ENCODE data around the gene PRELP. TPM values are rescaled to one million over a fixed set of nuclear protein-coding genes. Genes with fewer than 3 reads are reported as not detected.

Gene PRELP
- total and polyA plus RNA-seq, 11 donors, result 3.6 to 61.9 (median 13.6) TPM

DNA sequence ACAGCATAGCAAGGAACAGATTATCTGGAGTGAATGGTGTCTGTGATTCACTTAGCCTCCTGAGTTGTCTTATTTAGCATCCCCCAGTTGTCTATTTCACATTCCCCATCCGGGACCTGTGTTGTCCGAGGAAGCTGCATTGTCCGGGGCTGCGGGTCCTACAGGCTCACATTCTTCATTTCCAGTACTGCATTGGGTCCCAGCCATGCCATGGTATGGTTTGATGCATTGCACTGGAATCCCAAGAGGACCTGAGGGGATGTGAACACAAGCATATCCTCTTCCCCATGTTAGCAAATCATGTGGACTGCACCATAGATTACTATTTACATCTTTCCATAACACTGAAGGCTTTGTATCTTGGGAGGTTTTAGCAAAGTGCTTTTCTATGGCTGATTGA, 48.2 kb upstream of the PRELP start:
- intact Hi-C loops (cut with DNase I), result no loop called here
- Histone ChIP-seq H3K9me3 (no peaks in the 10 kb centered on the region), H3K4me1 (peaks cover 0 to 22% (median 0%) of the 10 kb centered on the region in 12 donors), H3K27ac (no peak overlapping the region), H3K4me3 (no peak overlapping the region), H3K27me3 (peaks cover 0 to 5% (median 0%) of the 10 kb centered on the region in 9 donors), H3K36me3 (no peaks in the 10 kb centered on the region)
- no peak for DNase-seq
- no peak for ATAC-seq
- no peak for TF ChIP-seq POLR2A (IDR thresholded peaks at IDR 0.05)
- TF ChIP-seq, protein P1, sequence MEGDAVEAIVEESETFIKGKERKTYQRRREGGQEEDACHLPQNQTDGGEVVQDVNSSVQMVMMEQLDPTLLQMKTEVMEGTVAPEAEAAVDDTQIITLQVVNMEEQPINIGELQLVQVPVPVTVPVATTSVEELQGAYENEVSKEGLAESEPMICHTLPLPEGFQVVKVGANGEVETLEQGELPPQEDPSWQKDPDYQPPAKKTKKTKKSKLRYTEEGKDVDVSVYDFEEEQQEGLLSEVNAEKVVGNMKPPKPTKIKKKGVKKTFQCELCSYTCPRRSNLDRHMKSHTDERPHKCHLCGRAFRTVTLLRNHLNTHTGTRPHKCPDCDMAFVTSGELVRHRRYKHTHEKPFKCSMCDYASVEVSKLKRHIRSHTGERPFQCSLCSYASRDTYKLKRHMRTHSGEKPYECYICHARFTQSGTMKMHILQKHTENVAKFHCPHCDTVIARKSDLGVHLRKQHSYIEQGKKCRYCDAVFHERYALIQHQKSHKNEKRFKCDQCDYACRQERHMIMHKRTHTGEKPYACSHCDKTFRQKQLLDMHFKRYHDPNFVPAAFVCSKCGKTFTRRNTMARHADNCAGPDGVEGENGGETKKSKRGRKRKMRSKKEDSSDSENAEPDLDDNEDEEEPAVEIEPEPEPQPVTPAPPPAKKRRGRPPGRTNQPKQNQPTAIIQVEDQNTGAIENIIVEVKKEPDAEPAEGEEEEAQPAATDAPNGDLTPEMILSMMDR (IDR thresholded peaks at IDR 0.05), result no peak
- WGBS, 4 donors, result 89 to 94% (median 91%) methylated on average over 4 of the region's 4 CpGs

DNA sequence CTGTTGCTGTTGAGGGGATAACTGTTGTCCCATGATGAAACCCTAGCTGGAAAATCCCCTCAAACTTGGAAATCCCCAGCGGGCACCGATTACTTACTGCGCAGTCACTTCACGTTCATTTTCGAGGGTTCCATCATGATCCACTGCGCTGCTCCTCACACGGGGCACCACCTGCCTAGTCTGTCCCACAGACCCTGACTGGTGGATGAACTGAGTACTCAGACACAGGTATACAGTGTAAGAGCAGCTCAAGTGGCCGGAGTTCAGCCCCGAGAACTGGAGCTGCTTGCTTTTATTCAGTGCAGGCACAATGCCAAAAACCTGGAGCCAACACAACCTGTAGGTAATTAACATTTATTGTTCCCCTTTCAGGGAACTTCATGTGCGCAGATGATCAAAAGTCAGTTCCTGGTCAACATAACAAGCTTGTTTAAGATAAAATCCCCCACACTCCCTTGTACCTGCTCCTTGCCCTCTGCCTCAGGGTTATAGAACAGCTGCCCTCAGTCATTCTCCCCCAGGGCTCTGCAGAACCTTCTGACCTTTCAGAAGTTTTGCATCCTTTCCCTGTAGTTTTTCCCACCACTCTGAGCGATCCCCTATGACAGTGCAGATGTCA, 46.5 kb upstream of the PRELP start:
- intact Hi-C loops (cut with DNase I), result no loop called here
- DNase-seq (no peak), ATAC-seq (no peak)
- no peak for TF ChIP-seq POLR2A (IDR thresholded peaks at IDR 0.05)
- TF ChIP-seq, protein P1 (IDR thresholded peaks at IDR 0.05), result no peak
- H3K27me3 ChIP-seq, result peaks cover 0 to 5% (median 0%) of the 10 kb centered on the region in 9 donors
- H3K36me3 ChIP-seq, result no peaks in the 10 kb centered on the region
- H3K9me3 ChIP-seq, result no peaks in the 10 kb centered on the region
- 67 to 80% (median 73%) methylated on average over 11 of the region's 11 CpGs for WGBS, 4 donors
- H3K4me3 ChIP-seq, result no peak overlapping the region
- H3K4me1 ChIP-seq, result peaks cover 0 to 18% (median 0%) of the 10 kb centered on the region in 12 donors
- H3K27ac ChIP-seq, result no peak overlapping the region

DNA sequence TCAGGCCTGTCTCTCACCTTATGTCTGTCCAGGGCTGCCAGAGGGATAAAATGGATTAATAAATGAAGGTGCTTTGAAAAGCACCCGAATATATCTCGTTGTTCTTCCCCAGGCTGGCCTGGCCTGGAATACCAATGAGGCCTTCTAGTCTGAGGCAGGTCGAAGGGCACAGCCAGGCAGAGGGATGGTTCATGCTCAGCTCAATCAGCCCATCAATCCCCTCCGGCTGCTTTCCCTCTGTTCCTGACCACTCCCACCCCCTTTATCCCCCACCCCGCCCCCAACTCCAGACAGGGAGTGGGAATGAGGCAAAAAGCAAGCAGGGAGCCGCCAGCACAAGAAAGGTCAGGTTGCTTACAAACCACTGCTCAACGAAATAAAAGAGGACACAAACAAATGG, 40.0 kb upstream of the PRELP start:
- Histone ChIP-seq H3K27ac (no peak overlapping the region), H3K4me1 (peaks cover 0 to 15% (median 6%) of the 10 kb centered on the region in 12 donors), H3K36me3 (no peaks in the 10 kb centered on the region), H3K4me3 (no peak overlapping the region), H3K27me3 (no peaks in the 10 kb centered on the region), H3K9me3 (no peaks in the 10 kb centered on the region)
- TF ChIP-seq POLR2A (IDR thresholded peaks at IDR 0.05), result no peak
- TF ChIP-seq, protein P1 (IDR thresholded peaks at IDR 0.05), result no peak
- ATAC-seq (no peak), DNase-seq (no peak)
- intact Hi-C loops (cut with DNase I), result no loop called here
- 82 to 97% (median 95%) methylated on average over 7 of the region's 7 CpGs for WGBS, 4 donors

DNA sequence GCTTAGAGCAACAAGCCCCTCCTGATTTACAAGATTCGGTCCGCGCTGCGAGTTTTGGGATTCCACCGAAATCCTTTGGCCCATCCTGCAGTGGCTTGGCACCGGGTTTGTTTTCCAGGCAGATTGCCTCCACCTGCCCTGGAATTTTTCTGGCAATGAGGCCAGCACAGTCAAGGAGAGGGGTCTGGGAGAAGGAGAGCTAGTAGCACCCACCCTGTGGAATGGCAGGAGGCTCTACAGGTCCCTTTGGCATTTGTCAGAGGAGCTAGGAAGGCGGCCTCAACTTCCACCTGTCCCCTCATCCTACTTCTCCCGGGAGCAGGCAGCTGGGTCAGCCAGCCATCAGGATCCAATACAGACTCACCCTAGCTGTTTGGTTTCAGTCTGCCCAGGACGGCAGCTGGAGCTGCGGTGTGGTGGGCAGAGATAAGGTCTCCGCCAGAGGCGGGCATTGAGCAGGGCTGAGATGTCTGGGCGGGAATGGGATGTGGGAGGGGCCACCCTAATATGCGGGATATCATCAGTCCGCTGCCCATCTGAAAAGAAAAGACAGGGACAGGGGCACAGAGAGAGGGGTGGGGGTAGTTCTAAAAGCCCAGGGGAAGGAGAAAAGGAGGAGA, 37.8 kb upstream of the PRELP start:
- TF ChIP-seq, protein P1 (IDR thresholded peaks at IDR 0.05), result no peak
- no peak for TF ChIP-seq POLR2A (IDR thresholded peaks at IDR 0.05)
- 84 to 93% (median 90%) methylated on average over 15 of the region's 15 CpGs for WGBS, 4 donors
- H3K9me3 ChIP-seq, result no peaks in the 10 kb centered on the region
- no peak for ATAC-seq
- DNase-seq, result no peak
- intact Hi-C loops (cut with DNase I), result no loop called here
- no peaks in the 10 kb centered on the region for H3K27me3 ChIP-seq
- H3K4me3 ChIP-seq, result no peak overlapping the region
- no peaks in the 10 kb centered on the region for H3K36me3 ChIP-seq
- no peak overlapping the region for H3K27ac ChIP-seq
- H3K4me1 ChIP-seq, result peaks cover 0 to 36% (median 12%) of the 10 kb centered on the region in 12 donors
